ENCODE data around the gene CYP4F8. TPM values are rescaled to one million over a fixed set of nuclear protein-coding genes. Genes with fewer than 3 reads are reported as not detected.

CYP4F8 gene
- total RNA-seq, 2 donors from 2014 or later = not detected

DNA sequence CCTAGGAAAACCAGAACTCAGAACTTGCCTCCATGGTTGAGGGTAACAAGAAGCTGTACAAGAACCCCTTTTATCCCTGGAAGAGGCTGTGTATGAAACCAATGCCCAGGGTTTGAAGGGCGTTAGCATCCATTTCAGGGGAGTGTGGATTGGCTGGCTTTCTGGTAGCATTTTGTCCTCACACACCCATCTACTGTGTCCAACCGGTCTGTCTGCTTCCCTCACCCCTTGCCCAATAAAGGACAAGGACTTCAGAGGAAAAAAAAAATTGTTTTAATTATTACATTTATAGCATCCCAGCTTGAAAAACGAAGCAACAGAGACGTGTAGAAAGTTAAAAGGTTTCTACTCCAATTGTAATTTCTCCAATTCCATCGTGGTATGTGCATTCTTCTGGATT, 2.7 kb upstream of the CYP4F8 start:
- Histone ChIP-seq H3K27me3 (no peaks in the 10 kb centered on the region), H3K4me3 (no peak overlapping the region), H3K9me3 (no peaks in the 10 kb centered on the region), H3K36me3 (no peaks in the 10 kb centered on the region), H3K4me1 (no peaks in the 10 kb centered on the region), H3K27ac (no peak overlapping the region)
- TF ChIP-seq, protein P1, sequence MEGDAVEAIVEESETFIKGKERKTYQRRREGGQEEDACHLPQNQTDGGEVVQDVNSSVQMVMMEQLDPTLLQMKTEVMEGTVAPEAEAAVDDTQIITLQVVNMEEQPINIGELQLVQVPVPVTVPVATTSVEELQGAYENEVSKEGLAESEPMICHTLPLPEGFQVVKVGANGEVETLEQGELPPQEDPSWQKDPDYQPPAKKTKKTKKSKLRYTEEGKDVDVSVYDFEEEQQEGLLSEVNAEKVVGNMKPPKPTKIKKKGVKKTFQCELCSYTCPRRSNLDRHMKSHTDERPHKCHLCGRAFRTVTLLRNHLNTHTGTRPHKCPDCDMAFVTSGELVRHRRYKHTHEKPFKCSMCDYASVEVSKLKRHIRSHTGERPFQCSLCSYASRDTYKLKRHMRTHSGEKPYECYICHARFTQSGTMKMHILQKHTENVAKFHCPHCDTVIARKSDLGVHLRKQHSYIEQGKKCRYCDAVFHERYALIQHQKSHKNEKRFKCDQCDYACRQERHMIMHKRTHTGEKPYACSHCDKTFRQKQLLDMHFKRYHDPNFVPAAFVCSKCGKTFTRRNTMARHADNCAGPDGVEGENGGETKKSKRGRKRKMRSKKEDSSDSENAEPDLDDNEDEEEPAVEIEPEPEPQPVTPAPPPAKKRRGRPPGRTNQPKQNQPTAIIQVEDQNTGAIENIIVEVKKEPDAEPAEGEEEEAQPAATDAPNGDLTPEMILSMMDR (IDR thresholded peaks at IDR 0.05) = no peak
- no peak for DNase-seq (ENCODE audit: low spot score)

DNA sequence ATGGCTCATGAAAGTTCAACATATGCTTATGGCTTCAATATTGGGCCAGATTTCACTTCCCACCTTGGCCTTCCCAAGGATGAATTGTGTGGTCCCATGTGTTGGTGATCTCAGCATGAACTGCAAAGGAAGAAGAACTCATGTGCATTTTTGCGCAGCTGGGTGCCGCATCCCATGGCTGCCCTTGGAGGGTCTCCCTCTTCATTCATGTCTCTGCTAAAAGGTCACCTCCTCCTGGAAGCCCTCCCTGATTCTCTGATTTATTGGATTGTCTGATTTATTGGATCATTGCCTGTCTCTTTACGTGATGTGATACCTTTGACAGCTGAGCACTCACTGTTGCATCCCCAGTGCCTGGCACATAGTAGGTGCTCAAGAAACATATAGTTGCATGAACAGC, 1.7 kb upstream of the CYP4F8 start:
- Histone ChIP-seq H3K9me3 (no peaks in the 10 kb centered on the region), H3K4me1 (no peaks in the 10 kb centered on the region), H3K27ac (no peak overlapping the region), H3K4me3 (no peak overlapping the region), H3K36me3 (no peaks in the 10 kb centered on the region), H3K27me3 (no peaks in the 10 kb centered on the region)
- DNase-seq (ENCODE audit: low spot score) = no peak
- TF ChIP-seq, protein P1 (IDR thresholded peaks at IDR 0.05) = no peak

DNA sequence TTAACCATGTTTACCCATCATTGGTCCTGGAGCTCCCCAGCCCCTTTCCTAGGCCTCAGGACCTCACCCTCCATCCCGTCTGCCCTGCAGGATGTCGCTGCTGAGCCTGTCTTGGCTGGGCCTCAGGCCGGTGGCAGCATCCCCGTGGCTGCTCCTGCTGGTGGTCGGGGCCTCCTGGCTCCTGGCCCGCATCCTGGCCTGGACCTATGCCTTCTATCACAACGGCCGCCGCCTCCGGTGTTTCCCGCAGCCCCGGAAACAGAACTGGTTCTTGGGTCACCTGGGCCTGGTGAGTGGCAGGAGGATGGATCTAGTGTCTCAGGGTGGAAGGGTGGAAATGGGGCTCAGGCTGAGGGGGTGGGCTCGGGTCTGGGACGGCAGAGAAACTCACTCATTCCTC, 508 bp downstream of the CYP4F8 start:
- Histone ChIP-seq H3K27ac (no peak overlapping the region), H3K27me3 (no peaks in the 10 kb centered on the region), H3K9me3 (no peaks in the 10 kb centered on the region), H3K4me1 (no peaks in the 10 kb centered on the region), H3K36me3 (no peaks in the 10 kb centered on the region), H3K4me3 (no peak overlapping the region)
- TF ChIP-seq, protein P1 (IDR thresholded peaks at IDR 0.05) = no peak
- no peak for DNase-seq (ENCODE audit: low spot score)

DNA sequence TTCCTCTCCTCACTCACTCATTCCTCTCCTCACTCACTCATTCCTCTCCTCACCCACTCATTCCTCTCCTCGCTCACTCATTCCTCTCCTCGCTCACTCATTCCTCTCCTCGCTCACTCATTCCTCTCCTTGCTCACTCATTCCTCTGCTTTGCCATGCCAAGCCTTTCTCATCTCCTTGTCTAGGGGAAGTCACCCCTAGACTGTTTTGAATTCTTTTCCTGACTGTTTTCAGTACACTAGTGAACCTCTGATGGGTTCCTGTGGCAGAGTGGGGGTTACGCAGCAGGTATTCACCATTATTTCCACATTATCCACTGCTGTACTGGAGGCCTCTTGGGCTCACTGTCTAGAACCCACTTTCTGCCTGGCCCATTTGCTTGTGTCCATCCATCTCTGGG, 1.2 kb downstream of the CYP4F8 start:
- no peak overlapping the region for H3K4me3 ChIP-seq
- no peaks in the 10 kb centered on the region for H3K9me3 ChIP-seq
- no peak overlapping the region for H3K27ac ChIP-seq
- TF ChIP-seq, protein P1 (IDR thresholded peaks at IDR 0.05) = no peak
- no peak for DNase-seq (ENCODE audit: low spot score)
- no peaks in the 10 kb centered on the region for H3K36me3 ChIP-seq
- H3K27me3 ChIP-seq = no peaks in the 10 kb centered on the region
- no peaks in the 10 kb centered on the region for H3K4me1 ChIP-seq

DNA sequence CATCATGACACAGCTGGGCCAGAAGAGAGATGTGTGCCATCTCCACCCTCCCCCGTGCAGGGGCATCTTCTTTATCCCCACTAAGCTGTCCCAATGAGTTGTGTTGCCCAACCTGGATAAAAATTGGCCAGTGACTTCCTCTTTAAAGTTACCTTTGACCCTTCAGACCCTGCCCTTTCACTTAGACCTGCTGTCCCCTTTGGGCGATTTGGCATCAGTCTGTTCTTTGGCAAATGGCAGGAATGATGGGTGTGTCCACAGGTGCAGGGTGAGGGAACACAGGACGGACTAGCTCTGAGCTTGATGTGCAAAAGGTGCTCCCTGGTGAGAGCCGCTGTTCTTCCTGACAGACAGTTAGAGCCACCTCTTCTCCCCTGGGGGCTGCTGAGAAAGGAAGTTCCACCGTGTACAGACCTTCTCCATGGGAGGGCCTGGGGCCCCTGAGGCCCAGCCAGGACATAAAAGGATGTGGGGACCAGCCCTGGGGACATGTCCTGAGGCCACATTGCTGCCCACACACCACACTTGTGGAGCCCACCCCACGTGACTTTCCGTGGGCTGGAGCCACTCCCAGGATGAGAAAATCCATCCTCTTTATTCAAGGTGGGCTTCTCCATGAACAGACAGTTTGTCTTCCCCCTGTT, 1.7 kb downstream of the CYP4F8 start:
- no peaks in the 10 kb centered on the region for H3K9me3 ChIP-seq
- no peak for DNase-seq (ENCODE audit: low spot score)
- H3K27me3 ChIP-seq = no peaks in the 10 kb centered on the region
- TF ChIP-seq, protein P1 (IDR thresholded peaks at IDR 0.05) = no peak
- no peak overlapping the region for H3K4me3 ChIP-seq
- H3K27ac ChIP-seq = no peak overlapping the region
- H3K4me1 ChIP-seq = no peaks in the 10 kb centered on the region
- H3K36me3 ChIP-seq = no peaks in the 10 kb centered on the region

DNA sequence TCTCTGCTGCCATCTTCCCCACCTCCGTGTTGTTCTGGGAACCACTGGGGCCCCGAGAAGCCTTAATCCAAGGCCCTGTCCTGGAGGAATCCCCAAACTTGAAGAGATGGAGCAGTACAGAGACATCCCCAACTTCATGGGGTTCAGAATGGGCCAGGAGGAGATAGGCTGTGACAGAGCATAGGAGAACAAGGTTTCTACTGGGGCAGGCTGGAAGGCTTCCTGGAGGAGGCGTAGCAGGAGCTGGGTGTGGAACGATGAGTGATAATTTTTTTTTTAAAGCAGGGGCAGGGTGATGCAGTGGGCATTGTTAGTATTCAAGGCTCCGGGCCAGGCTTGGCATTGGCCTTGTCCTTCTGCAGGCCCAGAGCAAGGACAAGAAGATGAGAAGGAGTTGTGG, 3.3 kb downstream of the CYP4F8 start:
- no peaks in the 10 kb centered on the region for H3K9me3 ChIP-seq
- no peak overlapping the region for H3K27ac ChIP-seq
- no peaks in the 10 kb centered on the region for H3K27me3 ChIP-seq
- TF ChIP-seq, protein P1 (IDR thresholded peaks at IDR 0.05) = no peak
- DNase-seq (ENCODE audit: low spot score) = no peak
- H3K4me1 ChIP-seq = no peaks in the 10 kb centered on the region
- no peaks in the 10 kb centered on the region for H3K36me3 ChIP-seq
- no peak overlapping the region for H3K4me3 ChIP-seq

Measured in right atrium auricular region (tissue), 2 donors.